ENCODE results near the gene NQO2.
"Not testable (repeated sequence)": the region's sequence is repeated elsewhere in the genome, so short reads cannot be mapped to it uniquely, and the experiment has no call there.

Gene NQO2

GRCh38 chr6:2989332-2990247, 10.1 kb upstream of the NQO2 start:
- DNase-seq (ENCODE audit: low spot score) = peak; percentile 61

- DNase-seq (ENCODE audit: low spot score) = no peak
These were observed 9.3 kb upstream of the NQO2 start for GRCh38 chr6:2990248-2990931.

DNA sequence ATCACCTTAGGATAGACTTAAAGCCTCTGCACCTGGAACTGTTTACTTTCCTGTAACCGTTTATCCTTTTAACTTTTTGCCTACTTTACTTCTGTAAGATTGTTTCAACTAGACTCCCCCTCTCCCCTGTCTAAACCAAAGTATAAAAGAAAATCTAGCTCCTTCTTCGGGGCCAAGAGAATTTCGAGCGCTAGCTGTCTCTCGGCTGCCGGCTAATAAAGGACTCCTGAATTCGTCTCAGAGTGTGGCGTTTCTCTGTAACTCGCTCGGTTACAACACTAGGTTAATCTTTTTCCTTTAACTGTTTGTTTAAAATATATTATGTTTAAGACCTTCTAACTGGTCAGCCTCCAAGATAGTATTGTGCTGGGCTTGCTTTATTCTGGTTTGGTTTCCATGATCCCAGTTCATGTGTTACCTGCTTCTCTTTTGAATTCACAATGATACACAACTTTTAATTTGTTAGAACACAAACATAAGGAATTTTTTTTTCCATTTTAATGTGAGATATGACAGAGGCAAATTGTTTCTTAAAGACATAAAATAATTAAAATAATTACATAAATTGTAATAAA, 8.7 kb upstream of the NQO2 start:
- DNase-seq (ENCODE audit: low spot score) = no peak

- no peak for DNase-seq (ENCODE audit: low spot score)
These were observed 7.2 kb upstream of the NQO2 start for GRCh38 chr6:2992330-2992979.

DNA sequence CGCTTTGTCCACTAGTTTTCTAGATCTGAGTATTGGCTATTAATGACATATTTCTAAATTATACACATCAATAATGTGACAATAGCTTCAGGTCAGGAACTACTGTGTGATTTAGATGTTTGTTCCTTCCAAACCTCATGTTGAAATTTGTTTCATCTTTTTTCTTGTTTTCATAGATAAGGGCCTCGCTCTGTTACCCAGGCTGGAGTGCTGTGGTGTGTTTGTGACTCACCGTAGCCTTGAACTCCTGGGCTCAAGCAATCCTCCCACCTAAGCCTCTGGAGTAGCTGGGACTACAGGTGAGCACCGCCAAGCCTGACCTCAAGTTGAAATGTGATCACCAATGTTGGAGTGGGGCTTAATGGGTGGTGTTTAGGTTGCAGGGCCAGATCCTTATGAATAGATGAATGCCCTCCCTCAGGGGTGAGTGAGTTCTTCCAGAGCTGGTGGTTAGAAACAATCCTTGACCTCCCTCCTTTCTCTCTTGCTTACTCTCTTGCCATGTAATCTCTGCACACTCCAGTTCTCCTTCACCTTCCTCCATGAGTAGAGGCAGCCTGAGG, 5.9 kb upstream of the NQO2 start:
- no peak for DNase-seq (ENCODE audit: low spot score)

DNA sequence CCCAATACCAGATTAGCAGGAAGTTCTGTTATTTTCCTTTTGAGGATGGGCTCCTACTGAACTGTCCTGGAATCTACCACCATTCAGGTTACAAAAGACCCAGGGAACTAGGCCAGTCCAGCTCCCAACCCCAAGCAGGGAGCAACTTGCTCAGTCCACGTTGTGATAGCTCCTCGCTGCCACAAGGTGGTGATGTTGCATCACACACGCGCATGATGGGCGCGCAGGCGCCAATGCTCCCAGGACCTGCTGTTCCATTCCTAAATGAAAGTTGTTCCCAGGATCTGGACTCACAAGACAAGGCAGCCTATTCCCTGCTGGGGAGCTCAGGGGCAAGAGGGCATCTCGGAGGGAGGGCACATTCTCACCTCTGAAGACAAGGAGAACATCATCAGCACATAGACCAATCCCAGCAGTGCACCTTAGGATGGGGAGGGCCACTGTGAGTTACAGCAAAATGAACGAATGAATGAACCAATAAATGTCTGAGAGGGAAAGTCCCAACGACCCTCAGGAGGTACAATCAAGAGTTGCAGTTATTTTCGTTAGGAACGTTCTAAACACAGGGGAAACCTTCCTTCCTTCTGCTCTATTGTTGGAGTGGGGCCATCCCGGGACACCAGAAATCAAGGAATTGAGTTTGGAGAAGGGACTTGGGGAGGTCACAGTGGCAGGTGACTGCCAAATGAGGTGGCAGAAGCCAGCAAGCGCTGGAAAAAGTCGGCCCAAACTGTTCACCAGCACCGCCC, 1.3 kb upstream of the NQO2 start:
- DNase-seq (ENCODE audit: low spot score) = not testable (repeated sequence)

DNA sequence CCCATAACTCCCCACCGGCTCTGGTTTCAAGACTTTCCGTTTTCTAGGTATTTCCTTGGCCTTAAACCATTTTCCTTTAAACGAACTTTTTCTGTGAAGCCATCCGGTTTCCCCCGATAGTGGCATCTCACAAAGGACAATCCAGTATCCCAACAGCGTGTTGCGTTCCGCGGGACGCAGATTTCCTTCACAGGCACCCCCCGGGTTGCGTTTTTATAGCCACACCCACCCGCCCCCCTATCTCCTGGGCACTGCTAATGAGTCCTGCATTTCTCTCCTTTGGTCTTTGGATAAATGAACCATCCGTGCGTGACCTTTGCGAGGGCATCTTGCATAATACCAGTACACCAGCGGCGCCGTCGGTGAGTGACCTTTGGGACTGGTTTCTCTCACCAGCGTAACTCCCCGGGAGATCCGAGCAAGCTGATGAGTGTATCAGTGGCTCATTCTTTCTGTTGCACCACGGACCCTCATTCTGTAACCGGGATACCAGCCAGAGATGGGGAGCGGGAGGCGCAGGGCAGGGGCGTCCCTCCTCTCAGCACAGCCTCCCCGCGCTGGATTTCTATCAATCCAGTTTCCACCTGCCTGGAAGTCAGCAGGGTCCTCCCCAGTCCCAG, 586 bp upstream of the NQO2 start:
- DNase-seq (ENCODE audit: low spot score) = no peak

DNA sequence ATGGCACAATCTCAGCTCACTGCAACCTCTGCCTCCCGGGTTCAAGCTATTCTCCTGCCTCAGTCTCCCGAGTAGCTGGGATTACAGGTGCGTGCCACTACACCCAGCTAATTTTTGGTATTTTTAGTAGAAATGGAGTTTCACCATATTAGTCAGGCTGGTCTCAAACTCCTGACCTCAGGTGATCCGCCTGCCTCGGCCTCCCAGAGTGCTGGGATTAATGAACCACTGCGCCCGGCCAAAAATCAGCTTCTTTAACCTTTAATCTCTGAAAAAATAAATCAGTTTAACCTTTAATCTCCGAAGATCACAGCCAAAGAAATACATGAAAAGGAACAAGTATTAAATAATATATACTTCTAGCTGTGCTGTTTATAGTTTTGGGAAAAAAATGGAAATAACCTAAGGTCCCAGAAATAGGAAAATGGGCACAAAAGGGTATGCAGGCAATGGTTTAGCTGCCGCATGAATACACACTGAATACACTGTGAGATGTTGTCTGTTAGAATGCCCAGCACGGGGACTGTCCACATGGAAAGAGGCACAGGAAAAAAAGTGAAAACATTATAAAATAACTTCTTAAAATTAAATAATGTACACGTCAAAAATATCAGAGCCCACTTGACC, 1.6 kb downstream of the NQO2 start:
- DNase-seq (ENCODE audit: low spot score) = no peak

DNA sequence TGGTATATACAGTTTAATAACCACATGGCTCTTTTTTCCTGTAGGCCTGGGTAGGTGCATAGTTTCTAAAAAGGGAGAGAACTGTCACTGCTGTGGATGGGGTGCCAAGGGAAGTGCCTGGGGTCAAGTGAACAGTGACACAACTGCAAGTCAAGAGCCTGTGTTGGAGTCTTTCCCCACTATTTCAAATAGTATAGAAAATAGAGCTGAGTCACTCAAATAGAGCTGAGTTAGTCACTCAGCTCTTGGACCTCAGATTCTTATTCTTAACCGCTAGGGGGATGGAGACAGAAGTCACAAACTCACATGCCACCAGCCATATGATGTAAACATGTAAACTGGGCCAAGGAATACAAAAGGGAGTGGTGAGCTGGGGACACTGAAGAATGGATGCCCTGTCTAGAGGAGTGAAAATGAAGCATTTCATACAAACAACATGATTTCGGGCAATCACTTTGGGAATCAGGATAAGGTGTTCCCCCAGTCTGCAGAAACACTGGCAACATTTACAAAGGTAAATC, 2.1 kb downstream of the NQO2 start:
- peak; percentile 43 for DNase-seq (ENCODE audit: low spot score)

DNA sequence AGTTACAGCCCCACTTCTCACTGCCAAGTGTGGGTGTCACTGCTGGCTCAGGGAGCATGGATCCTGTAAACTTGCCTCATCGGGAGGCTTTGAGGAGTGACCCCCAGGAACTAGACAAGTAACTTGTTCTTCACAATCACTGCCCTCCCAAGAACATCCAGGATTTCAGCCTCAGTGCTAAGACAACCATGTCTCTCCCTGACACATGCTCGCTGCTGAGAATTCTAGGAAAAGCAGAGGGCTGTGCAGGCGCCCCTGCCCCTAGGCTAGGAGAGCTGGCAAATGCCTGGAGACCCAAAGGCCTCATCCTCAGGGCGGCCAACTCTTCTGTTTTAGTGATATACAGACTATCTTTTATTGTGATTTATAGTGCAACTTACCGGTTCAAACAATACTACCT, 3.5 kb downstream of the NQO2 start:
- not testable (repeated sequence) for DNase-seq (ENCODE audit: low spot score)

- no peak for DNase-seq (ENCODE audit: low spot score)
These were observed 5.4 kb downstream of the NQO2 start for GRCh38 chr6:3005077-3005476.

- no peak for DNase-seq (ENCODE audit: low spot score)
These were observed 6.2 kb downstream of the NQO2 start for GRCh38 chr6:3005874-3006273.

- no peak for DNase-seq (ENCODE audit: low spot score)
These were observed 6.8 kb downstream of the NQO2 start for GRCh38 chr6:3006476-3006875.

- DNase-seq (ENCODE audit: low spot score) = no peak
These were observed 7.9 kb downstream of the NQO2 start for GRCh38 chr6:3007571-3007970.

DNA sequence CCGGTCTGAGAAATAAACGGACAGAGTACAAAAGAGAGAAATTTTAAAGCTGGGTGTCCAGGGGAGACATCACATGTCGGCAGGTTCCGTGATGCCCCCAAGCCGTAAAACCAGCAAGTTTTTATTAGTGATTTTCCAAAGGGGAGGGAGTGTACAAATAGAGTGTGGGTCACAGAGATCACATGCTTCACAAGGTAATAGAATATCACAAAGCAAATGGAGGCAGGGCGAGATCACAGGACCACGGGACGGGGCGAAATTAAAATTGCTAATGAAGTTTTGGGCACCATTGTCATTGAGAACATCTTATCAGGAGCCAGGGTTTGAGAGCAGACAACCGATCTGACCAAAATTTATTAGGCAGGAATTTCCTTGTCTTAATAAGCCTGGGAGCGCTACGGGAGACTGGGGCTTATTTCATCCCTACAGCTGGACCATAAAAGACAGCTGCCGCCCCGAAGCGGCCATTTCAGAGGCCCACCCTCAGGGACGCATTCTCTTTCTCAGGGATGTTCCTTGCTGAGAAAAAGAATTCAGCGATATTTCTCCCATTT, 9.1 kb downstream of the NQO2 start:
- not testable (repeated sequence) for DNase-seq (ENCODE audit: low spot score)

DNA sequence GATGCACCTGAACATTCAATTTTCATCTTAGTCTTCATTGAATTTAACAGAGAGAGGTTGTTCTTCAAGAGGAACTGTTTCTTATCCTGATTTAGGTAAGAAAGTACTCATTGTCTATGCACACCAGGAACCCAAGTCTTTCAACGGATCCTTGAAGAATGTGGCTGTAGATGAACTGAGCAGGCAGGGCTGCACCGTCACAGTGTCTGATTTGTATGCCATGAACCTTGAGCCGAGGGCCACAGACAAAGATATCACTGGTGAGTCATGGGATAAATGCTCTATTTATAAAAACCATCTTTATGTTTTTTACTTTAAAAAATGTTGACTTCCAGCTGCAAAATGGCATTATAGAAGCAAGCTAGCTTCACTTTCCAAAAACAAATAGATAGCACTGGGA, 10.2 kb downstream of the NQO2 start:
- DNase-seq (ENCODE audit: low spot score) = no peak

DNA sequence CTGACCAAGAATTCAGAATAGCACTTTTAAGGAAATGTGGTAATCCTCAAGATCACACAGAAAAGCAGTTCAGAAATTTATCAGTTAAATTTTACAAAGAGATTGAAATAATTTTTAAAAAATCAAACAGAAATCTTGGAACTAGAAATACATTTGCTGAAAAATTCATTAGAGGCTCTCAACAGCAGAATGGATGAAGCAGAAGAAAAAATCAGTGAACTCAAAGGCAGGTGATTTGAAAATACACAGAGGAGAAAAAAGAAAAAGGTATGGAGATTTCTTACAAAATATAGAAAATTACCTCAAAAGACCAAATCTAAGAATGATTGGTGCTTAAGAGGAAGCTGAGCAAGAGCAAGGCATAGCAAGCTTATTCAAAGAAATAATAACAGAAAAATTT, 11.5 kb downstream of the NQO2 start:
- no peak for DNase-seq (ENCODE audit: low spot score)

DNA sequence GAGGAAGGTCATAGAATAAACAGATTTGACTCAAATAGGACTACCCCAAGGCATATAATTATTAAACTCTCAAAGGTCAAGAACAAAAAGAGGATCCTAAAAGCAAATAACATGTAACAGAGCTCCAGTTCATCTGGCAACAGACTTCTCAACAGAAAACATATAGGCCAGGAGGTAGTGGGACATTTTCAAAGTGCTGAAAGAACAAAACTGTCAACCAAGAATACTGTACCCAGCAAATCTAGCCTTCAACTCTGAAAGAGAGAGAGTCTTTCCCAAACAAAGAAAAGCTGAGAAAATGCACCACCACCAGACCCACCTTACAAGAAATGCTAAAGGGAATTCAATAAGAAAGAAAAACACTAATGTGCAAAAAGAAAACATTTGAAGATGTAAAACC, 11.9 kb downstream of the NQO2 start:
- DNase-seq (ENCODE audit: low spot score) = no peak

- no peak for DNase-seq (ENCODE audit: low spot score)
These were observed 13.8 kb downstream of the NQO2 start for GRCh38 chr6:3013486-3013885.
